GM12865 (cell line): Measurements from ENCODE around the gene WIPF1.
A peak's percentile ranks its signal among the peaks of the same experiment; 100 is the strongest.
"Not testable (repeated sequence)": the region's sequence is repeated elsewhere in the genome, so short reads cannot be mapped to it uniquely, and the experiment has no call there.

Source experiments
- DNase-seq: peaks from one replicate; pipeline ENCODE4 v3.0.0; 2010; ENCODE audit warnings: low read depth
- H3K4me3 ChIP-seq: 2 replicates; pipeline ENCODE4 v1.5.1; 2011; ENCODE audit warnings: mild to moderate bottlenecking, low read depth, low read length, control low read depth
- CTCF ChIP-seq: IDR thresholded peaks from 2 replicates; pipeline ENCODE4 v1.5.1; 2011; ENCODE audit warnings: low read length, control low read depth, low read depth, inconsistent platforms; ENCODE audit not compliant: insufficient read depth; ENCODE audit errors: missing control alignments

Gene WIPF1

GRCh38 chr2:174555998-174556397 lies 41.6 kb downstream of the WIPF1 start:
- H3K4me3 ChIP-seq, result no peak overlapping the region
- TF ChIP-seq CTCF, result no peak
- DNase-seq, result no peak

- peak; percentile 24 for DNase-seq
- TF ChIP-seq CTCF, result no peak
Observed at GRCh38 chr2:174554529-174555150, 43.0 kb downstream of the WIPF1 start.

GRCh38 chr2:174553811-174554493 lies 43.7 kb downstream of the WIPF1 start:
- TF ChIP-seq CTCF, result no peak
- DNase-seq, result peak; percentile 50
- no peak overlapping the region for H3K4me3 ChIP-seq

More at GRCh38 chr2:174554529-174555150, 43.0 kb downstream of the WIPF1 start:
- H3K4me3 ChIP-seq, result no peak overlapping the region

GRCh38 chr2:174552880-174553279 lies 44.7 kb downstream of the WIPF1 start:
- H3K4me3 ChIP-seq, result no peak overlapping the region
- TF ChIP-seq CTCF, result no peak
- DNase-seq, result no peak

- no peak overlapping the region for H3K4me3 ChIP-seq
- no peak for TF ChIP-seq CTCF
- no peak for DNase-seq
Observed at GRCh38 chr2:174551697-174552096, 45.9 kb downstream of the WIPF1 start.

- not testable (repeated sequence) for H3K4me3 ChIP-seq
Observed at GRCh38 chr2:174548646-174549045, 49.0 kb downstream of the WIPF1 start.

GRCh38 chr2:174548021-174548420 lies 49.6 kb downstream of the WIPF1 start:
- H3K4me3 ChIP-seq, result not testable (repeated sequence)

More at GRCh38 chr2:174548646-174549045, 49.0 kb downstream of the WIPF1 start:
- DNase-seq, result not testable (repeated sequence)

More at GRCh38 chr2:174548021-174548420, 49.6 kb downstream of the WIPF1 start:
- DNase-seq, result not testable (repeated sequence)
